T-helper 1 cell treated with Interleukin-12 subunit alpha and Interleukin-12 subunit beta and Interleukin-4 antibody, amounts not matched to agents 30 μg/mL and 1 μg/mL, for 36 hours (primary cell): ENCODE measurements around the gene PLXNA4.
A peak's percentile ranks its signal among the peaks of the same experiment; 100 is the strongest.

ENCODE experiments used
- H3K27ac Mint-ChIP-seq: one replicate; pipeline ENCODE4 v1.8.0; 2021; ENCODE audit warnings: mild to moderate bottlenecking, mixed read lengths
- H3K27me3 Mint-ChIP-seq: one replicate; pipeline ENCODE4 v1.8.0; 2021; ENCODE audit warnings: low read depth, mixed read lengths
- H3K36me3 Mint-ChIP-seq: one replicate; pipeline ENCODE4 v1.8.0; 2021; ENCODE audit warnings: low read depth, mixed read lengths
- H3K4me1 Mint-ChIP-seq: one replicate; pipeline ENCODE4 v1.8.0; 2021; ENCODE audit warnings: low read depth, mixed read lengths
- H3K4me3 Mint-ChIP-seq: one replicate; pipeline ENCODE4 v1.8.0; 2021; ENCODE audit warnings: mild to moderate bottlenecking, moderate library complexity, mixed read lengths
- H3K9me3 Mint-ChIP-seq: one replicate; pipeline ENCODE4 v1.8.0; 2021; ENCODE audit warnings: mixed read lengths

Gene PLXNA4

GRCh38 chr7:132318352-132319318, 257.6 kb downstream of the PLXNA4 start:
- peak overlapping the region; percentile 29 for H3K4me3 Mint-ChIP-seq
- peaks cover 4% of the 10 kb centered on the region for H3K9me3 Mint-ChIP-seq
- peaks cover 2% of the 10 kb centered on the region for H3K36me3 Mint-ChIP-seq
- H3K4me1 Mint-ChIP-seq = peaks cover 19% of the 10 kb centered on the region
- H3K27ac Mint-ChIP-seq = peak overlapping the region; percentile 1
- peaks cover 49% of the 10 kb centered on the region for H3K27me3 Mint-ChIP-seq

DNA sequence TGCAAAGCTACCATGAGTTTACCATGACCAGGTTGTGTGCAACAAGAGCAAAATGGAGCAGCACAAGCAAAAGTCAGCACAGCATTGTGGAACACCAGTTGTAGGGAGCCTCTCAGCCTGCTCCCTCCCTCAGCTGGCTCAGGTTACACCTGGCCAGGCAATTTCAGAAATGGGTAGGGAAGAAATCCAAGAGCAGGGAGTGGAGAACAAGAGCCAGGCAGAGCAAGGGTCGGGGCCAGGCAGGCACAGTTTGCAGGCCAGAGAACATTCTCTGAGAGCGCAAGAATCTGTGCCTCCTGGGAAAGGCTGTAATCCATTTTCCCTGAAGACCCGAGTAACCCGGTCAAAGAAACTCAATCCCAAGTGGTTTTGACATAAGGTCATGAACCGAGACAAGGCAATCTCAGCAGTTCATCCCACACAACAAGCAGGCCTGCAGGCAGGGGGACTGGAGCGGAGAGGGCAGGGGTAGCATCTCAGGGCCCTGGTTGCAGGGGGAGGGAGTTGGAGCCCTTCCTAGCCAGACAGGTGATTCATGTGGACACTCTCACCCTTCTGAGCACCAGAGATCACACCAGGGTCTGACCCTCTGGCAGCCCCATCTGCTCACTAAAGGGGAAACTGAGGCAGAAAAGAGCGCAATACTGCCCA, 258.4 kb downstream of the PLXNA4 start:
- H3K9me3 Mint-ChIP-seq = peaks cover 4% of the 10 kb centered on the region
- H3K27ac Mint-ChIP-seq = no peak overlapping the region
- H3K27me3 Mint-ChIP-seq = peaks cover 51% of the 10 kb centered on the region

DNA sequence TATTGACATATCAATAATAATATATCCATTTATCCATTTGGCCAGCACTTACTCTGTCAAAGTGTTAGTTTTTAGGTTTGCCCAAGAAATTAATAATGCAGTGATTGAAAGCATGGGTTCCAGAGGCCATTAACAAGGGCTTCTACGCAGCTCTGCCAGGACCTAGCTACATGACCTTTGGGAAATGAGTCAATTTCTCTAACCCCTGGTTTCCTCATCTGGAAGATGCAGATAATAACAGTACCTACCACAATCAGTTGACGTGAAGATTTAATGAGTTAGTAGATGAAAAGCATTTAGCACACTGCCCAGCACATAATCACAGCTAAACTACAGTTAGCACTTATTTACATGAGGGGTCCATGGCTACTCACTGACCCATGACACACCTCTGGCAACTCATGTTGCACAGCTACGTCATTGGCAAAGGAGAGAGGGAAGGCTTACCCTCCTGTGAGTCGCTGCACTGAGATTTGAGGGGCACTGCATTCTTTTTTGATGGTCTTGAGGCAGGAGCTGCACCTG, 263.7 kb downstream of the PLXNA4 start:
- Mint-ChIP-seq H3K36me3 (peaks cover 2% of the 10 kb centered on the region), H3K4me1 (peaks cover 5% of the 10 kb centered on the region), H3K27me3 (peaks cover 42% of the 10 kb centered on the region), H3K4me3 (no peak overlapping the region), H3K27ac (no peak overlapping the region), H3K9me3 (peaks cover 4% of the 10 kb centered on the region)

More for the DNA sequence above, 258.4 kb downstream of the PLXNA4 start:
- peaks cover 2% of the 10 kb centered on the region for H3K36me3 Mint-ChIP-seq
- H3K4me1 Mint-ChIP-seq = peaks cover 19% of the 10 kb centered on the region
- no peak overlapping the region for H3K4me3 Mint-ChIP-seq

GRCh38 chr7:132311733-132312132, 264.5 kb downstream of the PLXNA4 start:
- Mint-ChIP-seq H3K4me1 (peaks cover 5% of the 10 kb centered on the region), H3K27me3 (peaks cover 34% of the 10 kb centered on the region), H3K36me3 (no peaks in the 10 kb centered on the region), H3K9me3 (peaks cover 1% of the 10 kb centered on the region), H3K27ac (no peak overlapping the region), H3K4me3 (no peak overlapping the region)

DNA sequence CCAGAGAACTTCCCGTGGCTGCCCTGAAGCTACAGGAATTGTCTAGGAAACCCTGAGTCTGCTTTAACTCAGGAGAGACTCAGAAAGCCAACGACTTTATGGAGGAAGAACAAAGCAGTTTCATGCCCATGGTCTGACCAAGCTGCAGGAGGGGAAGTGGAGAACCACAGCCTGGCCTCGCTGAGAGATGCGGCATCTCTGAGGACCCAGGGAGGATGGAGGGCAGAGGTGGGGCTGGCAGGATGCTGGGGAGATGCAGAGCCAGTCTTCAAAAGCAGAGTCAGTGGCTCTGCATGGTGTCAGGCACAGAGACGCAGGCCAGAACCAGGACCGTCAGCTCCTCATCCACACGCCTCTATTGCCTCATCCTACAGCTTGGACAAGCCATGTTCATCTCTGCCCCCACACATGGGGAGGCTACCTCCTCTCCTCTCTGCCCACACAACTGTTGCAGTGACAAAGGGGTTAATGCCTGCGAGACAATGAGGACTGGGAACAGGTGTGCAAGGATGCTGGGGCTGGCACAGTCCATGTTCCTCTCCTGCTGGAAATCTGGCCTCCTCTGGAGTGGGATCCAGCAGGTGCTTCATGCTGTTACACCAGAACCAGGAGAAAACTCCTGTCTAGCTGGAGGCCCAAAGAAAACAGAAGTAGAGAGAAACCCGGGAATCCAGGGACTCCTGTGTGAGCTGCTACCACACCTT, 267.0 kb downstream of the PLXNA4 start:
- H3K27me3 Mint-ChIP-seq = peaks cover 23% of the 10 kb centered on the region
- H3K4me1 Mint-ChIP-seq = peaks cover 5% of the 10 kb centered on the region
- H3K9me3 Mint-ChIP-seq = no peaks in the 10 kb centered on the region
- H3K36me3 Mint-ChIP-seq = no peaks in the 10 kb centered on the region
- no peak overlapping the region for H3K27ac Mint-ChIP-seq
- H3K4me3 Mint-ChIP-seq = no peak overlapping the region

DNA sequence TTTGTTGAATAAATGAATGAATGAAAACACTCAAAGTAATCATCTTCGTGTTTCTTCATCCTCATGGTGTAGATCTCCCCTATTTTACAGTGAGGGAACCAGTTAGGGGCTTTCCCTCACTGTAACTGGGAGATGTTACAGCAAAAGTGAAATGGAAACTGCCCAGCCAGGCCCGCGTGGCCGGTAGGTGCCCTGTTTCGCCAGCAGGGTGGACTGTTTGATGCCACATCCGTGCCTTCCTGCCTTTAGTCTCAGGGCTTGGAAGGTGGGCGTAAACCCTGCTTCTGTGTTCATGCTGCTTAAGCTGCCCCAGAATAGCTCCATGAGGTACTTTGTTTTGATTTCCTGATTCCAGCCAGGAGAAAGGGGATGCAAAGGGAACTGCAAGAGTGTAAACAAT, 268.8 kb downstream of the PLXNA4 start:
- Mint-ChIP-seq H3K36me3 (no peaks in the 10 kb centered on the region), H3K4me1 (peaks cover 5% of the 10 kb centered on the region), H3K27ac (no peak overlapping the region), H3K4me3 (no peak overlapping the region), H3K9me3 (no peaks in the 10 kb centered on the region), H3K27me3 (peaks cover 16% of the 10 kb centered on the region)

DNA sequence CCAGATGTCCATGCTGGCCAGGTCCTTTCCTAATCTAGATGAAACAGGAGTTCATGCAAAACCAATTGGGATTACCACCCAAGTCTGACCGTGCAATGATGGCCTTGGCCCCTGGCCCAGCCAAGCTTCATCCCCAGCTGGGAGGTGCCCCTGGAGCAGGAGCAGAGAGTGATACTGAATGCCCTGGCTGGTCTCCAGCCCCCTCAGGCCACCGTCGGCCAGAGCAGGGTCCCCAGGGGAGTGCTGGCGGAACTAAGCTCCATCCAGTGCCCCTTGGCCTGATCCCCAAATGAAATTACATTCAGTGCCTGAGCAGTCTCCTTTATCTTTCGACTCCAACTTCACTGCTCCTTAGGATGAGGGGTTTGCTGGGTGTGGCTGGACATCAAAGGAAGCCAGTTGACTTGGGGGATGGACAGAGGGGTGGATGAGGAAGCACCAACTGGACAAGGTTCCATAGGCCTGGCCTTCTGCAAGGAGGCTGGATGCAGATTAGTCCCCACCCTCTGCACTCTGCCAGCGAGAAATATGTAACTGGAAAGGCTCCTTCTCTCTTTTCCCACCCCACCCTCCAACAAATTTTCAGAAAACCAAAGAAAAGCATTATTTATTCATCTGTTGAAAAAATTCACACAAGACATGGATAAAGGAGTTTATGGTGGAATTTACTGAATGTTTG, 275.5 kb downstream of the PLXNA4 start:
- H3K27me3 Mint-ChIP-seq = no peaks in the 10 kb centered on the region
- H3K9me3 Mint-ChIP-seq = no peaks in the 10 kb centered on the region
- H3K4me1 Mint-ChIP-seq = peaks cover 3% of the 10 kb centered on the region
- no peak overlapping the region for H3K27ac Mint-ChIP-seq
- H3K36me3 Mint-ChIP-seq = no peaks in the 10 kb centered on the region
- H3K4me3 Mint-ChIP-seq = no peak overlapping the region

DNA sequence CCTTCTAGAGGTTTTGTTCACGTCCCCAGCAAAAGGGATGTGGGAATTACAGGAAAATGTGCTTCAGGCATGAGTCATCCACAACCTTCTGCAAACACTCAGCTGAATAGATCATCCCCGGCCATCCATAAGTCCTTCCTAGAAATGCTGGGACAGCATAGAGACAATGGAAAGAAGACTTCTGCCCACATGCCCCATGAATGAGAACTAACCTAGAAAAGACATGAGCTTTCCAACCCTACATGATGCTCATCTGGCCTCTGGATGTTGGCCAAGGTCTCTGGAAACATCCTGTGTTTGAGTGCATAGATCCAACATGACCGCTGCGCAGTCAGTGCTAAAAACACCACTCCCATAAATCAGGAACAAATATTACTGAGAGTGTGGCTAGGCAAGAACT, 277.5 kb downstream of the PLXNA4 start:
- no peak overlapping the region for H3K4me3 Mint-ChIP-seq
- H3K27me3 Mint-ChIP-seq = no peaks in the 10 kb centered on the region
- H3K4me1 Mint-ChIP-seq = peaks cover 3% of the 10 kb centered on the region
- H3K9me3 Mint-ChIP-seq = no peaks in the 10 kb centered on the region
- no peak overlapping the region for H3K27ac Mint-ChIP-seq
- no peaks in the 10 kb centered on the region for H3K36me3 Mint-ChIP-seq

DNA sequence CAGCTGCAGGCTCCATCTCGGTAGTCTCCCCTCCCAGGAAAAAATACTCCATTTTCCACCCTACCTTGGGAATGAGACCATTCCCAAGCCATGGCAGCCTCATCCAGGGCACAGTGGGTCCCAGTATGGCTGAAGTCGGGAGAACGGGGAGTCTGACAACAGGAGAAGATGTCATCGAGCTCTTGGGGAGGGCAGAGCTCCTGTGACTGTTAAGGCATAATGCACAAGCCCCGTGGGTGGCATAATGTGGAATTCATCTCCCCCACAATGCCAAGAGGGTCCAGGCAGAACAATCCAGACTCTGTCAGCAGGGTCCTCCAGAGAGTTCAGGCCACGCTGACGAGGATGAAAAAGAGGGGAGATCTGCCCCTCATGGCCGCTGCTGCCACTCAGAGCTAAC, 279.4 kb downstream of the PLXNA4 start:
- Mint-ChIP-seq H3K27ac (no peak overlapping the region), H3K4me1 (peaks cover 3% of the 10 kb centered on the region), H3K27me3 (no peaks in the 10 kb centered on the region), H3K9me3 (no peaks in the 10 kb centered on the region), H3K36me3 (no peaks in the 10 kb centered on the region), H3K4me3 (no peak overlapping the region)

- Mint-ChIP-seq H3K36me3 (no peaks in the 10 kb centered on the region), H3K4me3 (no peak overlapping the region), H3K9me3 (no peaks in the 10 kb centered on the region), H3K27me3 (no peaks in the 10 kb centered on the region), H3K4me1 (peaks cover 3% of the 10 kb centered on the region), H3K27ac (no peak overlapping the region)
Measured at GRCh38 chr7:132295175-132295574, 281.1 kb downstream of the PLXNA4 start.

DNA sequence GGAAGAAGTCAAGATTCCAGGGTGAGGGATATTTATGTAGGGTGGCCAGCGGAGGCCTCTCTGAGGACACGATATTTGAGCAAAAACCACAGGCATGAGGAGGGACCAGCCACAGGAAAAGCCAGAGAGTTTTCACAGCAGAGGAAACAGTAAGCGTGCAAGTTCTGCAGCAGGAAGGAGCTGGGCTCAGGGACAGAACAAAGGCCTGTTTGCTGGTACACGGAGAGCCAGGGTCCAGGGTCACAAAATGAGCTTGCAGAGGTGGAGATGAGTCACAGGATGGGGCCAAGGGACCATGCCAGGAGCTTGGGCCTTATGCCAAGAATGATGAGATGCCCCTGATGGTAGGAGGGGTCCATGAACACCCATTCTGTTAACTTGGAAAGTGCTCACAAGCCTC, 283.5 kb downstream of the PLXNA4 start:
- Mint-ChIP-seq H3K4me3 (no peak overlapping the region), H3K27ac (no peak overlapping the region), H3K9me3 (no peaks in the 10 kb centered on the region), H3K36me3 (no peaks in the 10 kb centered on the region), H3K4me1 (no peaks in the 10 kb centered on the region), H3K27me3 (no peaks in the 10 kb centered on the region)

- Mint-ChIP-seq H3K9me3 (no peaks in the 10 kb centered on the region), H3K4me1 (no peaks in the 10 kb centered on the region), H3K27me3 (no peaks in the 10 kb centered on the region), H3K4me3 (no peak overlapping the region), H3K27ac (no peak overlapping the region), H3K36me3 (no peaks in the 10 kb centered on the region)
Measured at GRCh38 chr7:132291481-132291880, 284.8 kb downstream of the PLXNA4 start.

- Mint-ChIP-seq H3K4me1 (no peaks in the 10 kb centered on the region), H3K9me3 (no peaks in the 10 kb centered on the region), H3K27me3 (no peaks in the 10 kb centered on the region), H3K36me3 (no peaks in the 10 kb centered on the region), H3K27ac (no peak overlapping the region), H3K4me3 (no peak overlapping the region)
Measured at GRCh38 chr7:132290021-132290420, 286.2 kb downstream of the PLXNA4 start.

- no peak overlapping the region for H3K27ac Mint-ChIP-seq
- H3K9me3 Mint-ChIP-seq = no peaks in the 10 kb centered on the region
- no peaks in the 10 kb centered on the region for H3K27me3 Mint-ChIP-seq
- no peak overlapping the region for H3K4me3 Mint-ChIP-seq
- H3K36me3 Mint-ChIP-seq = no peaks in the 10 kb centered on the region
- no peaks in the 10 kb centered on the region for H3K4me1 Mint-ChIP-seq
Measured at GRCh38 chr7:132286836-132287235, 289.4 kb downstream of the PLXNA4 start.
